DND-41 (cell line): ENCODE results near the gene RCCD1.
A peak's percentile ranks its signal among the peaks of the same experiment; 100 is the strongest.

Experiments
- ATAC-seq: fragments of 200-7000 bp; cut with Tn5 transposase; 3 replicates; pipeline ENCODE4 v1.9.1; 2021; ENCODE audit warnings: low read depth; ENCODE audit not compliant: insufficient read depth
- DNase-seq: peaks from one replicate; pipeline ENCODE4 v3.0.0-alpha.2; 2020
- H2AFZ ChIP-seq: 2 replicates; pipeline ENCODE4 v1.6.0; 2012; ENCODE audit warnings: low read depth, low read length
- H3K27ac ChIP-seq: 2 replicates; pipeline ENCODE4 v1.5.1; 2012; ENCODE audit warnings: low read length, inconsistent platforms
- H3K27me3 ChIP-seq: fragments of 200-600 bp; sonication (generic); 2 replicates; pipeline ENCODE4 v1.6.0; 2012; ENCODE audit warnings: low read length, mild to moderate bottlenecking, inconsistent platforms; ENCODE audit not compliant: insufficient read depth, poor library complexity
- H3K36me3 ChIP-seq: 2 replicates; pipeline ENCODE4 v1.5.1; 2012; ENCODE audit warnings: low read length, inconsistent platforms; ENCODE audit not compliant: insufficient read depth
- H3K4me1 ChIP-seq: 2 replicates; pipeline ENCODE4 v1.5.1; 2012; ENCODE audit warnings: mild to moderate bottlenecking, low read length; ENCODE audit not compliant: insufficient read depth
- H3K4me2 ChIP-seq: 2 replicates; pipeline ENCODE4 v1.6.0; 2012; ENCODE audit warnings: mild to moderate bottlenecking, moderate library complexity, low read length, inconsistent platforms; ENCODE audit not compliant: insufficient read depth
- H3K4me3 ChIP-seq, 2 experiments: fragments of 200-600 bp in 1 of 2; shearing (Covaris generic) in 1 of 2; 2 replicates each; pipeline ENCODE4 v1.5.1; 2012 to 2016; ENCODE audit warnings: inconsistent platforms in 2 of 2, low read length in 2 of 2, mild to moderate bottlenecking in 2 of 2, low read depth in 1 of 2, moderate library complexity in 1 of 2
- H3K79me2 ChIP-seq: 2 replicates; pipeline ENCODE4 v1.6.0; 2012; ENCODE audit warnings: low read length, inconsistent platforms; ENCODE audit not compliant: insufficient read depth
- H3K9ac ChIP-seq: 2 replicates; pipeline ENCODE4 v1.6.0; 2012; ENCODE audit warnings: low read depth, mild to moderate bottlenecking, inconsistent platforms, low read length, moderate library complexity
- H3K9me3 ChIP-seq: 2 replicates; pipeline ENCODE4 v1.5.1; 2012; ENCODE audit warnings: low read length, moderate library complexity, mild to moderate bottlenecking, inconsistent platforms; ENCODE audit not compliant: insufficient read depth, severe bottlenecking
- H4K20me1 ChIP-seq: 2 replicates; pipeline ENCODE4 v1.6.0; 2012; ENCODE audit warnings: low read length; ENCODE audit not compliant: insufficient read depth
- CTCF ChIP-seq: IDR thresholded peaks from 2 replicates; pipeline ENCODE4 v1.5.1; 2012; ENCODE audit warnings: borderline replicate concordance, low read length, moderate library complexity, mild to moderate bottlenecking; ENCODE audit not compliant: poor library complexity, severe bottlenecking; ENCODE audit errors: extremely low read depth
- EZH2 ChIP-seq: IDR thresholded peaks from 3 replicates; pipeline ENCODE4 v1.6.1; 2012; ENCODE audit warnings: borderline replicate concordance, low read depth, mild to moderate bottlenecking, moderate library complexity, low read length, inconsistent platforms; ENCODE audit not compliant: severe bottlenecking

Gene RCCD1

GRCh38 chr15:90930861-90931574 is 23.7 kb upstream of the RCCD1 start:
- no peaks in the 10 kb centered on the region for H4K20me1 ChIP-seq
- ATAC-seq: no peak
- H3K4me3 ChIP-seq: peak overlapping the region; percentile 44 to 78; a peak in 3 of 4 replicates
- TF ChIP-seq EZH2 (no peak), CTCF (no peak)
- peaks cover 57% of the 10 kb centered on the region for H3K4me1 ChIP-seq
- peak overlapping the region; percentile 68 for H3K9ac ChIP-seq
- no peaks in the 10 kb centered on the region for H3K27me3 ChIP-seq
- H3K79me2 ChIP-seq: peaks cover 32% of the 10 kb centered on the region
- H3K4me2 ChIP-seq: peak overlapping the region; percentile 82
- DNase-seq: no peak
- peak overlapping the region; percentile 83 for H3K27ac ChIP-seq
- H3K36me3 ChIP-seq: peaks cover under 1% of the 10 kb centered on the region; the same call in 1 of the 2 replicates
- H3K9me3 ChIP-seq: no peaks in the 10 kb centered on the region
- peak overlapping the region; percentile 73 for H2AFZ ChIP-seq

DNA sequence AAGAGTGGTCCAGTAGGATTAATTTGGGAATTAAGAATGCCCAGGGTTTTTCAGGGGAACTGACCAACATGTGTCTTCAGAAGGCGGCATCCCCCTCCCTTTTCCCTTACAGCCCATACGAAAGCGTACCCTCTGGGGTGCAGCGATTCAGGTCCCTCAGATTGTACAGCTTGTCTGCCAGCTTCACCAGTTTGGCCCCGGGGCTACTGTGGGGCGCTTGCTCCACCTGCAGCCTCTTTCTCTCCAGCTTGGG is 23.2 kb upstream of the RCCD1 start:
- no peaks in the 10 kb centered on the region for H3K27me3 ChIP-seq
- DNase-seq (no peak), ATAC-seq (no peak)
- H3K79me2 ChIP-seq: peaks cover 36% of the 10 kb centered on the region
- H3K9me3 ChIP-seq: no peaks in the 10 kb centered on the region
- TF ChIP-seq CTCF (no peak), EZH2 (no peak)
- H2AFZ ChIP-seq: peak overlapping the region; percentile 9; the same call in 1 of the 2 replicates
- peaks cover 61% of the 10 kb centered on the region for H3K4me1 ChIP-seq
- H4K20me1 ChIP-seq: no peaks in the 10 kb centered on the region
- H3K4me2 ChIP-seq: peak overlapping the region; percentile 82
- peak overlapping the region in 1 of 2 experiments; percentile 78; a peak in 3 of 4 replicates for H3K4me3 ChIP-seq
- H3K27ac ChIP-seq: peak overlapping the region; percentile 83
- H3K36me3 ChIP-seq: peaks cover 5% of the 10 kb centered on the region; the same call in 1 of the 2 replicates
- H3K9ac ChIP-seq: peak overlapping the region; percentile 68

GRCh38 chr15:90931828-90932659 is 22.6 kb upstream of the RCCD1 start, which contains the start of gene HDDC3:
HDDC3 (minus strand) TSS chr15:90932549; CDS start chr15:90932540, 9 bp downstream.
- H2AFZ ChIP-seq: peak within 1 kb of the TSS; percentile 80
- peaks cover 10% of the 10 kb centered on the region; the same call in 1 of the 2 replicates for H3K36me3 ChIP-seq
- H3K9ac ChIP-seq: peak within 1 kb of the TSS; percentile 68
- H3K4me3 ChIP-seq: peak within 1 kb of the TSS; percentile 36 to 78; a peak in 3 of 4 replicates
- TF ChIP-seq CTCF: peak; percentile 87
- no peak for TF ChIP-seq EZH2
- H3K27me3 ChIP-seq: no peaks in the 10 kb centered on the region
- H3K79me2 ChIP-seq: peaks cover 40% of the 10 kb centered on the region
- H3K4me2 ChIP-seq: peak within 1 kb of the TSS; percentile 82
- H3K4me1 ChIP-seq: peaks cover 67% of the 10 kb centered on the region
- peak; percentile 58 for ATAC-seq
- H3K27ac ChIP-seq: peak within 1 kb of the TSS; percentile 83
- peak; percentile 84 for DNase-seq
- no peaks in the 10 kb centered on the region for H4K20me1 ChIP-seq
- no peaks in the 10 kb centered on the region for H3K9me3 ChIP-seq
